PFSK-1 (cell line): ENCODE results near the gene RANGAP1.

ENCODE experiments used
- FOXP2 ChIP-seq: optimal IDR thresholded peaks from 2 replicates; pipeline ENCODE3; 2011; ENCODE audit warnings: borderline replicate concordance, control low read depth, inconsistent platforms; ENCODE audit not compliant: insufficient read depth; ENCODE audit errors: extremely low read length, extremely low read depth
- POLR2AphosphoS5 ChIP-seq: IDR thresholded peaks from 2 replicates; pipeline ENCODE4 v1.6.1; 2012; ENCODE audit warnings: low read depth, mild to moderate bottlenecking, control low read depth, low read length, moderate library complexity
- REST ChIP-seq, 2 experiments: IDR thresholded peaks; 2 replicates each; pipeline versions ENCODE4 v1.6.1 to v1.8.0; 2011 to 2012; ENCODE audit warnings: low read depth in 2 of 2, low read length in 2 of 2, control low read depth in 1 of 2, inconsistent platforms in 1 of 2, mild to moderate bottlenecking in 1 of 2, moderate library complexity in 1 of 2; ENCODE audit not compliant: insufficient read depth in 1 of 2
- SIN3A ChIP-seq: IDR thresholded peaks from 2 replicates; pipeline ENCODE4 v1.6.1; 2012; ENCODE audit warnings: mild to moderate bottlenecking, low read length, moderate library complexity, borderline replicate concordance; ENCODE audit not compliant: insufficient read depth
- TAF1 ChIP-seq: IDR thresholded peaks from 2 replicates; pipeline ENCODE4 v1.6.1; 2012; ENCODE audit warnings: low read length, control low read depth, borderline replicate concordance; ENCODE audit not compliant: insufficient read depth

DNA sequence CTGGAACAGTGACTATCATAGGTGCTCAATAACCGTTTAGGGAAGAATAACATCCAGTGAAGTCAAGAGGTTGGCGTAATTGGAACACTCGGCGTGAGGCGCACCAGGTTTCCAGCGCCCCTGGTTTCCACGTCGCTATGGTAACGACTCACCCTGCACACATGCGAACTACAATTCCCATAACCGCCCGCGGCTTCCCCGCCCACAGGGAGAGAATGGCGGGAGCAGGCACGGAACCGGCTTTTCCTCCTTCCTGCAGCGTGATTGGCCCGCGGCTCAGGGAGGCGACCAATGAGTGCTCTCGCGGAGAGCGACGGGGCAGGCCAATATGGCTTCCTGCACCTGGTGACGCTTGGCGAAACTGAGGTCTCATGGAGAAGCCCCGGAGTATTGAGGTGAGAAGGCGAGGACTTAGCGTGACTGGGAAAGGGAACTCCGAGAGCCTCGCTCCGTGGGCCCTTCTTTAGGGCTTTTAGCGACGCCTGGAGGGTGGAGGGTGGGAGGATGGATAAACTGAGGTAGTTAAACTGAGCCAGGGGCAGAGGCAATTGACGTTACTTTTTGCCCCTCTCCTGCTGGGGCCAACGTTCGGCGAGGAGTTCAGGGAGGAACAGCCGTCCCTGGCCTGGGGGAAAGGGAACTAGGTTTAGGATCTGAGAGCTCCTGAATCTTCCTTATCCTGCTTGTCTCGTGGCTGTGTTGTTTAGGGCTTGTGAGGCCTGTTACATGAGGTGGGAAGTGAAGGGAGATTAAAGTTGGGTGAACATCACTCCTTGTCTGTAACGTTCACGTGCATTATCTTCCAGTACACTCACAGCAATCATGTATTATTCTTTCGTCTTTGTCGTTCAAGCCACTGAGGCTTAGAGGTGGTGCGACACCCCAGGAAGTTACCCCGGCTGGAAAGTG, 80.7 kb downstream of the RANGAP1 start, which contains the start of gene L3MBTL2:
- TF ChIP-seq TAF1 (peak; percentile 85; the same call in 1 of the 2 replicates), SIN3A (no peak), POLR2AphosphoS5 (peak; percentile 84), REST (IDR thresholded peaks at IDR 0.05; ENCODE audit: insufficient read depth in 1 of 2, low read depth in 2 of 2, low read length in 2 of 2) (no peak), FOXP2 (no peak)
